BJ (cell line): ENCODE measurements around the gene MAPK10. TPM values are rescaled to one million over a fixed set of nuclear protein-coding genes. Genes with fewer than 3 reads are reported as not detected.

Experiments used
- CTCF ChIA-PET: fragments of 350-600 bp; formaldehyde crosslinking; extraction: SDS; loops from one replicate; lab custom pipeline; 2021; ENCODE audit warnings: antibody characterized with exemption, inconsistent platforms; lab: Yijun Ruan, JAX
- POLR2A ChIA-PET: fragments of 300-600 bp; sonication (Branson Sonifier 250); formaldehyde crosslinking; extraction: SDS; loops from one replicate; lab custom pipeline; 2021; ENCODE audit warnings: antibody characterized with exemption; lab: Charles Lee
- DNase-seq: peaks from one replicate; pipeline ENCODE4 v3.0.0-alpha.2; 2011; ENCODE audit warnings: low read depth
- H3K27me3 ChIP-seq: 2 replicates; pipeline ENCODE4 v1.6.0; 2011; ENCODE audit warnings: low read length; ENCODE audit not compliant: control insufficient read depth, insufficient read depth
- H3K36me3 ChIP-seq: 2 replicates; pipeline ENCODE4 v1.5.1; 2011; ENCODE audit warnings: low read length; ENCODE audit not compliant: control insufficient read depth, insufficient read depth
- H3K4me3 ChIP-seq: 2 replicates; pipeline ENCODE4 v1.5.1; 2011; ENCODE audit warnings: low read depth, mild to moderate bottlenecking, control low read depth, low read length
- polyA plus RNA-seq: library from polyadenylated mRNA; depleted of rRNA; stranded (reverse); fragments of >200 nt; gene quantifications from 2 replicates; pipeline ENCODE4 v1.2.3, GENCODE V29; 2011
- TF ChIP-seq, protein P1 (sequence below): IDR thresholded peaks from 2 replicates; pipeline ENCODE4 v1.5.1; 2011; ENCODE audit warnings: low read depth, mild to moderate bottlenecking, control low read depth, inconsistent platforms, low read length, moderate library complexity; ENCODE audit not compliant: insufficient read depth

MAPK10 gene
- polyA plus RNA-seq, 1 experiment, result 0.86 TPM

DNA sequence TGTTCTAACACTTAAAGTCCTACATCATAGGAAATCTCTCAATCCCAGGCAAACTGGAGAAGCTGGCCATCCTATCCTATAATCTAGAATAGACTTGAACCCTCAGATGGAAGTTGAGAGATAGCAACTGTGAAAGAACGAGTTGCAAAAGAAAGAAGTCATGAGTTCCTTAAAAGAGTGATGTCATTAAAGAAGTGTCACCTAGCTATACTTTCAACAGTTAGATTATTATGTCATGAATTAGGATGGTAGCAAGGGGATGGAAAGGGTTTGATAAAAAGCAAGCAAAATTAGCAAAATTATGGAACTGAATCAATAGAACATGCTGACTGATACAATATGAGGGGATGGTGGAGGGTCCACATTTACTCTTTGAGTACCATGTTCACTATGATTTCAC lies 7.1 kb upstream of the MAPK10 start:
- Histone ChIP-seq H3K4me3 (no peak overlapping the region), H3K27me3 (no peaks in the 10 kb centered on the region; the same call in 1 of the 2 replicates), H3K36me3 (no peaks in the 10 kb centered on the region)
- CTCF ChIA-PET, result no interaction called here
- DNase-seq, result no peak
- POLR2A ChIA-PET, result no interaction called here
- TF ChIP-seq, protein P1, sequence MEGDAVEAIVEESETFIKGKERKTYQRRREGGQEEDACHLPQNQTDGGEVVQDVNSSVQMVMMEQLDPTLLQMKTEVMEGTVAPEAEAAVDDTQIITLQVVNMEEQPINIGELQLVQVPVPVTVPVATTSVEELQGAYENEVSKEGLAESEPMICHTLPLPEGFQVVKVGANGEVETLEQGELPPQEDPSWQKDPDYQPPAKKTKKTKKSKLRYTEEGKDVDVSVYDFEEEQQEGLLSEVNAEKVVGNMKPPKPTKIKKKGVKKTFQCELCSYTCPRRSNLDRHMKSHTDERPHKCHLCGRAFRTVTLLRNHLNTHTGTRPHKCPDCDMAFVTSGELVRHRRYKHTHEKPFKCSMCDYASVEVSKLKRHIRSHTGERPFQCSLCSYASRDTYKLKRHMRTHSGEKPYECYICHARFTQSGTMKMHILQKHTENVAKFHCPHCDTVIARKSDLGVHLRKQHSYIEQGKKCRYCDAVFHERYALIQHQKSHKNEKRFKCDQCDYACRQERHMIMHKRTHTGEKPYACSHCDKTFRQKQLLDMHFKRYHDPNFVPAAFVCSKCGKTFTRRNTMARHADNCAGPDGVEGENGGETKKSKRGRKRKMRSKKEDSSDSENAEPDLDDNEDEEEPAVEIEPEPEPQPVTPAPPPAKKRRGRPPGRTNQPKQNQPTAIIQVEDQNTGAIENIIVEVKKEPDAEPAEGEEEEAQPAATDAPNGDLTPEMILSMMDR, result no peak

DNA sequence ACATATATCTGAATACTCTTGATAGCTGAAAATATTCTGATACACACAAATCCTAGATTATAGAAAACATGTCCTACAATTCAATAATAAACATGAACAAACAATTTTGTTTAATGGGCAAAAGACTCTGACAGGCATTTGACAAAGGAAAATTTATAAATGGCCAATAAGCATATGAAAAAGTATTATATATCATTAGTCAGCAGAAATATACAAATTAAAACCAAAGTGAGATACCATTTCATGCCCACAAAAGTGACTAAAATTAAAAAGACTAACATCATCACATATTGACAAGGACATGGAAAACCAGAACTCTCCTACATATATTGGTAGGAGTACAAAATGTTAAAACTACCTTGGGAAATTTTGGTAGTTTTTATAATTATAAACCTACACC lies 2.7 kb upstream of the MAPK10 start:
- CTCF ChIA-PET, result no interaction called here
- no peak overlapping the region for H3K4me3 ChIP-seq
- H3K27me3 ChIP-seq, result no peaks in the 10 kb centered on the region; the same call in 1 of the 2 replicates
- no peaks in the 10 kb centered on the region for H3K36me3 ChIP-seq
- TF ChIP-seq, protein P1, result no peak
- no peak for DNase-seq
- POLR2A ChIA-PET, result interaction anchor here (0.7 kb wide), 1 partner anchor 28 kb away, joined by 3 read pairs; no protein-coding TSS in a partner anchor

DNA sequence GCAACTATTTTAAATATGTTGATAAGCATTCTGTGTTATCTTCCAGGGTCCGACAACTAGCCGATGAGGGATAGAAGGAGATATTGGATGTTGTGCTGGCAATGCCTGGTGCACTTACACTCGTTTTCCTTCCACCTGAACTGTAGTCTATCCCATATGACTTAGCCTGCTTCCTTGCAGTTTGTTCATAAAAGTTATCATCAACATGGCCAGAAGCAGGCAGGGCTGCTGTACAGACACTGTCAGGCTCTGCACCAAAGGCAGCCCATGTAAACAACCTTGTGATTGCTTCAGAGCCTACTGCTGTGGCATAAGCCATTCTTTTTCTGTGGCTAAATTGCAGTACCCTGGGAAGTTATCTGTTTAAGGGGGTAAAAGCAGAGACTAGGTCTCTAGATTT lies 1.6 kb downstream of the MAPK10 start:
- CTCF ChIA-PET, result interaction anchor here (1.1 kb wide), 1 partner anchor 14 kb away, joined by 3 read pairs; no protein-coding TSS in a partner anchor
- POLR2A ChIA-PET, result no interaction called here
- H3K4me3 ChIP-seq, result no peak overlapping the region
- no peaks in the 10 kb centered on the region for H3K27me3 ChIP-seq
- TF ChIP-seq, protein P1, result no peak
- H3K36me3 ChIP-seq, result no peaks in the 10 kb centered on the region
- no peak for DNase-seq

DNA sequence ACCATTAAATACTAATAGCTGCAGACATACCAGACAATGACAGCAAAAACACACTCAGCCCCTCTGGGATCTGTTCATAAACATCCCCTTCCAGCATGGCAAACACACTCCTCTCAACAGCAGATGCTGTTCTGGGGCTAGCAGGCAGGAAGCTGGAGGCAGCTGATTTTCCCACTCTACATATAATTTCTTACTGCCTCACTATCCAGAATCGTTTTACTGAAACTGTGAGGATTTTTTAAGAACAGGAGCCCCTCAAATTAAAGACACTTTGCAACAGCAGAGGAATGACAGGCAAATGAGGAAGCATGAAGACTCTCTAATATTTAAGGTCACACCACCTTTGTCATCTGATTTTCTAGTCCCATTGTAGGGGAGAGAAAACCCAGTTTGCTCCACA lies 2.2 kb downstream of the MAPK10 start:
- no peaks in the 10 kb centered on the region for H3K27me3 ChIP-seq
- H3K4me3 ChIP-seq, result no peak overlapping the region
- DNase-seq, result no peak
- H3K36me3 ChIP-seq, result no peaks in the 10 kb centered on the region
- ChIA-PET CTCF (no interaction called here), POLR2A (no interaction called here)
- TF ChIP-seq, protein P1, result no peak

DNA sequence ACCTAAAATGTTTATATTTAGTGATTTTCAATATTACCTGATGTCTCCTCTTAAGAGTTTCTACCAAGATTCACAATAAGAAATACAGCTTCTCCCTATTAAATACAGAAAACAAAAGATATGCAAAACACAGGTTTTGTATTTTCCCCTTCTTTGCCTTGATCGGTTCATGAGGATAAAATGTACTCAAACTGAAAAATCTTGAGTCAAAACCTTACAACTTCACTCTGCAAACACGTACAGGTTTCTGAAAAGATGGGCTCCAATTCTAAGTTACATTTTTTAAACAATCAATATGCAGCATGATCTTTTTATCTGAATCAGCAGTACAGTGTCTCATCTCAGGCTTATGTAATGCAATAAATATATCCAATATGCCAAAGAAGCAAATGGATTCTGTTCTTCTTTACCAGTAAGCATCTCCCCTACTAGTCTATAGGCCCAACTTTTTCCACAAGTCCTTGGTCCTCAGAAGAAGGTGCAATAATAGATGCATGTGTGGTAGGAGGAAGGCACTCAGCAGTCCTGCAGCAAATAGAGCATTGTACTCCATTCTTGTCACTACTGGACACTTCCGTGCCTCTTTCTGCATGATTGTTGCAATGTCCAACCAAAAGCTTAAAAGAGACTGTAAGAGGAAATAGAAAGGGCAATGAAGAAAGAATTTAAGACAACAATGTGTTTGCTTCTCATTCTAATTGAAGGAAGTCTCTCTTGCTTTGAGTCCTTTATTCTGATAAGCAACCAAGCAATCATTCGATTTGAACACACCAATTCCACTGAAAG lies 3.2 kb downstream of the MAPK10 start:
- ChIA-PET CTCF (no interaction called here), POLR2A (no interaction called here)
- DNase-seq, result no peak
- no peaks in the 10 kb centered on the region for H3K36me3 ChIP-seq
- TF ChIP-seq, protein P1, result no peak
- no peaks in the 10 kb centered on the region for H3K27me3 ChIP-seq
- H3K4me3 ChIP-seq, result no peak overlapping the region
